ENCODE measurements around the gene FADD.

The FADD gene

GRCh38 chr11:70173018-70173417 lies 30.1 kb upstream of the FADD start:
- Mint-ChIP-seq H3K27me3 (no peaks in the 10 kb centered on the region), H3K36me3 (no peaks in the 10 kb centered on the region), H3K4me3 (no peak overlapping the region), H3K9me3 (no peaks in the 10 kb centered on the region), H3K4me1 (no peaks in the 10 kb centered on the region), H3K27ac (no peak overlapping the region)

- no peaks in the 10 kb centered on the region for H3K9me3 Mint-ChIP-seq
Observed at GRCh38 chr11:70174547-70175235, 28.4 kb upstream of the FADD start.

DNA sequence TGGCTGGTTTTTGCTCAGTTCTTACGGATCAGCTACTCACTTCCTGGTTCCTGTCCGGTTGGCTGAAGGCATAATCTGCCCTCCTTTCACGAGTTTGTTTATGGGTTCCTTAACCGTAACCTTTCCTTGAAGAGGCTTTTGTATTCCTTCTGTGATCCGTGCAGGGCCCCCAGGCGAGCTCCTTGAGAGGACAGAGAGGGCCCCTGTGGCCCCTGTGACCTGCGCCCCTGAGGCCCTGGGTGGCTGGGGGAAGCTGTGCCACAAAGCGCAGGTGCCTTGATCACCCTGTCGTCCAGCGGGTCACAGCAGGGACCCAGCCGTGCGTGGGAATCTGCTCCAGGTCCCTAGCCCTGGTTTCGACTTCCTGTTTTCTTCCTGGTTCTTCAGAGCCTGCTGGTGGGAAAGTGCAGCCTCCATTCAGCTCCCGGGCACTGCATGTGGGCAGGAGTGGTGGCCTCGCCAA lies 27.8 kb upstream of the FADD start:
- Mint-ChIP-seq H3K4me1 (no peaks in the 10 kb centered on the region), H3K36me3 (no peaks in the 10 kb centered on the region), H3K4me3 (no peak overlapping the region), H3K9me3 (no peaks in the 10 kb centered on the region), H3K27me3 (no peaks in the 10 kb centered on the region), H3K27ac (no peak overlapping the region)

More at GRCh38 chr11:70174547-70175235, 28.4 kb upstream of the FADD start:
- no peak overlapping the region for H3K4me3 Mint-ChIP-seq
- no peaks in the 10 kb centered on the region for H3K27me3 Mint-ChIP-seq
- no peaks in the 10 kb centered on the region for H3K4me1 Mint-ChIP-seq
- no peaks in the 10 kb centered on the region for H3K36me3 Mint-ChIP-seq
- H3K27ac Mint-ChIP-seq, result no peak overlapping the region

- no peaks in the 10 kb centered on the region for H3K36me3 Mint-ChIP-seq
Observed at GRCh38 chr11:70176940-70177689, 26.0 kb upstream of the FADD start.

DNA sequence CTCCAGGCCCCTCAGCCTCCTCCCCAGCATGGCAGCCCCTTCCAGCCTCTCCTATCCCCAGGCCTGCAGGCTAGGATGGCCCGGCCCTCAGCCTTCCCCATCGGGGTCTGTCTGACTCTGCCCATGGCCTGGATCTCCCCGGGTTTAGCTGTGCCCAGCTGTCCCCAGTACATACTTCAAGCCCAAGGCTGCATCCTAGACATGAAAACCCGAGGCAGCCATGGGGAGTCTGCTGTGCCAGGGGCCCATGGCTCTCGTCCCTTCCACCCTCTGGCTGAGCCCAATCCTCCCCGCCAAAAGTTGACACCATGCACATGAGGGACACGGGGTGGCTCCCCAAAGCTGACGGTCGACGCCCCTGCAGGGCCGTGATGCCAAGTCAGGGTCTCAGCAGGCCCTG lies 22.2 kb upstream of the FADD start:
- Mint-ChIP-seq H3K27me3 (no peaks in the 10 kb centered on the region), H3K36me3 (no peaks in the 10 kb centered on the region), H3K9me3 (no peaks in the 10 kb centered on the region), H3K4me3 (no peak overlapping the region), H3K4me1 (no peaks in the 10 kb centered on the region), H3K27ac (no peak overlapping the region)

More at GRCh38 chr11:70176940-70177689, 26.0 kb upstream of the FADD start:
- Mint-ChIP-seq H3K27me3 (no peaks in the 10 kb centered on the region), H3K27ac (no peak overlapping the region), H3K4me1 (no peaks in the 10 kb centered on the region), H3K9me3 (no peaks in the 10 kb centered on the region), H3K4me3 (no peak overlapping the region)

GRCh38 chr11:70182266-70182665 lies 20.8 kb upstream of the FADD start:
- H3K9me3 Mint-ChIP-seq, result no peaks in the 10 kb centered on the region
- H3K36me3 Mint-ChIP-seq, result no peaks in the 10 kb centered on the region
- peaks cover 1% of the 10 kb centered on the region for H3K27me3 Mint-ChIP-seq
- no peak overlapping the region for H3K27ac Mint-ChIP-seq
- H3K4me1 Mint-ChIP-seq, result no peaks in the 10 kb centered on the region
- no peak overlapping the region for H3K4me3 Mint-ChIP-seq

GRCh38 chr11:70183032-70183431 lies 20.1 kb upstream of the FADD start:
- no peaks in the 10 kb centered on the region for H3K36me3 Mint-ChIP-seq
- no peaks in the 10 kb centered on the region for H3K9me3 Mint-ChIP-seq
- H3K27ac Mint-ChIP-seq, result no peak overlapping the region
- H3K27me3 Mint-ChIP-seq, result peaks cover 1% of the 10 kb centered on the region
- H3K4me1 Mint-ChIP-seq, result no peaks in the 10 kb centered on the region
- H3K4me3 Mint-ChIP-seq, result no peak overlapping the region

DNA sequence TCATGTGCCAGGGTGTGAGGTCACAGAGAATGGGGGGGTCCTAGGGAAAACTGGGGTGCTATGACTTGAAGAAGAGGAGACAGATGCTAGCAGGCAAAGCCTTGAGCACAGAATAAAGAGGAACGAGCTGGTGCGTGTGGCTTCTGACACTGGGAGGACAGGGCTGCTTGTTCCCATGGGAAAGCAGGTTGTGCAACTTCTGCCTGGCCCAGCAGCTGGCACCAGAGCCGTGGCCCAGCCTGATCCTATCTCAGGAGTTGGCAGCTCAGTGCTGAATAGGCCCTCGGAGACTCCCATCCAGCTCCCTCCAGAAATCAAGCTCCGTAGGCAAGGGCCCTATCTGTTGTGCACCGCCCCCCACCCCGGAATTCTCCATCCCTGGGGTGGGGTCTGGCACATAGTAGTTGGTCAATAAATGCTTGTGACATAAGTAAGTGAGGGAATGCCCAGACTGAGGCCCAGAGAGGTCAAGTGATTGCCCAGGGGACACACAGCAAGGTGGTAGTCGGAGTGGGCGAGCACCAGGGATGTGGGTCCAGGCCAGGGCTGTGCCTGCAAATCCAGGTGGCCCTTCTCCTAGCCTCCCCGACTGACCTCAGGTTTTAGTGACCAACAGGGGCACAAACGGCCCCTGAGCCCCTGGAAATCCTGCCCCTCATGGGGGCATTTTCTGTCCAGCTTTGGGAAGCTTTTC lies 19.5 kb upstream of the FADD start:
- H3K4me1 Mint-ChIP-seq, result no peaks in the 10 kb centered on the region
- no peak overlapping the region for H3K4me3 Mint-ChIP-seq
- peaks cover 1% of the 10 kb centered on the region for H3K27me3 Mint-ChIP-seq
- H3K9me3 Mint-ChIP-seq, result no peaks in the 10 kb centered on the region
- H3K36me3 Mint-ChIP-seq, result no peaks in the 10 kb centered on the region
- no peak overlapping the region for H3K27ac Mint-ChIP-seq

DNA sequence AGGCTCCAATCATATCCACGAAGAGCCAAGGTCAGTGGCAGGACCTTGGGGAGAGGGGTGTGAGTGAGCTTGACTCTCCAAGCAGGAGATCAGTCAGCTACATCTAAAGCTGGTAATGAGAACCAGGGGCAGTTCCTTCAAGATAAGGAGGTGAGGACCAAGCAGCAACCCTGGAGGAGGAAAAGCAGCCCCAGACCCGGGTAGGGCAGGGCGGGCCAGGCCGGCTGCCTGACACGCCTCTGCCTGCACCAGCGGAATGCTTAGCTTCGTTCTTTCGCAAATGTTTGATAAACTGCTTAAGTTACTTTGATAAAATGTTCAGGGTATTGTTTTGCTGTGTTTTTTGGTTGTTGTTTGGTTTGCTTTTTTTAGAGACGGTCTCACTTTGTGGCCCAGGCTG lies 18.7 kb upstream of the FADD start:
- H3K36me3 Mint-ChIP-seq, result no peaks in the 10 kb centered on the region
- H3K27ac Mint-ChIP-seq, result no peak overlapping the region
- no peaks in the 10 kb centered on the region for H3K4me1 Mint-ChIP-seq
- H3K27me3 Mint-ChIP-seq, result peaks cover 1% of the 10 kb centered on the region
- H3K4me3 Mint-ChIP-seq, result no peak overlapping the region
- no peaks in the 10 kb centered on the region for H3K9me3 Mint-ChIP-seq

DNA sequence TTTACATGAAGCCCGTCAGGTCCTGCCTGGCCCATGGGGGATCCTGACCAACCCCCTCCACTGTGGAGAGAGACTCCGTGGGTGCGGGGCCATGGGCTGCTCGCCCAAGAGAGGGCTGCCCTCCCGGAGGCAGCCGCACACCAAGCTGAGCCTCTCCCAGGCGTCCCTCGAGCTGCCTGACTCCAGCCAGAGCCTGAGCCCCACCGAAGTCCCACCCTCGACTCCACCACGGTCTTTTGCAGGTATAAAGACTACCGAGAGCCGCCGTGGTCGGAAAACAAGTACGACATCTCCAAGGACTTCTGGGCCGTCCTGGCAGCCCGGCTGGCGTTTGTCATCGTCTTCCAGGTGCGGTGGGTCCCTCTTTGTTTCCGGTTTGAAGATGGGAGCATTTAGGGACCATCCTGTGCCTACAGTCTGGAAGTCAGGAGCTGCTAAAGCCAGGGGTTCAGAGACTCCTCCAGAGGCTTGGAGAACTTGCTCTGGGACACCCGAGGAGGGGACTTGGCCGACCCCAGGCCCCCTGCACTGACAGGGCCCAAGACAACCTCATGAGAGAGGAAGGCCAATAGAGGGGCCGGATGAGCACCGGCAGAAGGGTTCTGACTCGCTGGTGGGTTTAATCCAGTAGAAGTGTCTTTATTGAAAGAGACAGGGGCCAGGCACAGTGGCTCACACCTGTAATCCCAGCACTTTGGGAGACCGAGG lies 17.6 kb upstream of the FADD start:
- Mint-ChIP-seq H3K9me3 (no peaks in the 10 kb centered on the region), H3K4me3 (no peak overlapping the region), H3K4me1 (no peaks in the 10 kb centered on the region), H3K27me3 (peaks cover 1% of the 10 kb centered on the region), H3K27ac (no peak overlapping the region), H3K36me3 (no peaks in the 10 kb centered on the region)

DNA sequence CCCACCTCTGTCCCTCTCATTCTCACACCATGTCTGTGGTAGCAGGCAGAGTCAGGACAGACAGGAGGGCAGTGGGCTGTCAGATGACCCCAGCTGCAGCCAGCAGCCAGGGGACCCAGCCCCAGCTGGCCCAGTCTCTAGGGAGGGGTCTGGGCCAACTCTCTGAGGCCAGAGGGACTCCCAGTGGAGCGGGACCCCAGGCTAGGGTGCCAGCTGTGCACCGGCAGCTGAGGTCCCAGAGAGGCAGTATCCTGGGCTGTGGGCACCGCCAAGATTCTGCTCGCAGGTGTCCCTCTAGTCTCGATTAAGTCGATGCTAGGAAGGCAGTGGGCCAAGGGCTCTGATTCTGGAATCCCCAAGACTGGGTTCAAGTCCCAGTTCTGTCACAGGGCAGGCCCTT lies 16.7 kb upstream of the FADD start:
- Mint-ChIP-seq H3K4me3 (no peak overlapping the region), H3K36me3 (no peaks in the 10 kb centered on the region), H3K27me3 (peaks cover 1% of the 10 kb centered on the region), H3K4me1 (no peaks in the 10 kb centered on the region), H3K27ac (no peak overlapping the region), H3K9me3 (no peaks in the 10 kb centered on the region)

DNA sequence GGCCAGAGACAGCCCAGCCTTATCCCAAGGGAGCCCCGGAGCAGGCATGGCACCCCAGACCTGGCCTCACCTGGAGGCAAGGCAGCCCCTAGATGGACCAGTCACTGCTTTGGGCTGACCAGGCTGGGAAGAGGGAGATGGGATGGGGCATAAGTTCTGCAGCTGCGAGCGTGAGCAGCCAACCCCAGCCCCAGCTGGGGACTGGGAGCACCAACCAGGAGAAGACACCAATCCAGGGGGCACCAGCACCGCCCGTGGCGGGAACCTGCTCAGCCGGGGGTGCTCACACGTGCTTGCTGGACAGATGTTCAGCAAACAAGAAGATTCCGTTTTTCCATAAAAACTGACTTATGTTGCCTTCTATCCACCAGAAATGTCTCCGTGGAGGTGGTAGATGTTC lies 16.2 kb upstream of the FADD start:
- Mint-ChIP-seq H3K9me3 (no peaks in the 10 kb centered on the region), H3K27me3 (peaks cover 1% of the 10 kb centered on the region), H3K4me3 (no peak overlapping the region), H3K36me3 (no peaks in the 10 kb centered on the region), H3K4me1 (no peaks in the 10 kb centered on the region), H3K27ac (no peak overlapping the region)

- Mint-ChIP-seq H3K4me3 (no peak overlapping the region), H3K27ac (no peak overlapping the region), H3K36me3 (no peaks in the 10 kb centered on the region), H3K27me3 (peaks cover 1% of the 10 kb centered on the region), H3K9me3 (no peaks in the 10 kb centered on the region), H3K4me1 (no peaks in the 10 kb centered on the region)
Observed at GRCh38 chr11:70187771-70188170, 15.3 kb upstream of the FADD start.

- H3K4me1 Mint-ChIP-seq, result no peaks in the 10 kb centered on the region
- H3K9me3 Mint-ChIP-seq, result no peaks in the 10 kb centered on the region
- H3K36me3 Mint-ChIP-seq, result no peaks in the 10 kb centered on the region
- H3K4me3 Mint-ChIP-seq, result no peak overlapping the region
- H3K27me3 Mint-ChIP-seq, result peaks cover 1% of the 10 kb centered on the region
- H3K27ac Mint-ChIP-seq, result no peak overlapping the region
Observed at GRCh38 chr11:70189622-70190021, 13.5 kb upstream of the FADD start.

GRCh38 chr11:70191495-70192140 lies 11.5 kb upstream of the FADD start:
- Mint-ChIP-seq H3K36me3 (no peaks in the 10 kb centered on the region), H3K4me3 (no peak overlapping the region), H3K9me3 (no peaks in the 10 kb centered on the region), H3K27ac (no peak overlapping the region), H3K27me3 (peaks cover 1% of the 10 kb centered on the region), H3K4me1 (no peaks in the 10 kb centered on the region)

All from activated naive CD4-positive, alpha-beta T cell treated with anti-CD3 and anti-CD28 coated beads, Interleukin-2, amount 50 U/mL, for 24 hours (primary cell).